ENCODE data around the gene DTX2.
"Not testable (repeated sequence)": the region's sequence is repeated elsewhere in the genome, so short reads cannot be mapped to it uniquely, and the experiment has no call there.

GRCh38 chr7:76502224-76502623, 40.7 kb downstream of the DTX2 start:
- TF ChIP-seq POLR2A (IDR thresholded peaks at IDR 0.05; ENCODE audit: low read length); RAD21 (conservative IDR thresholded peaks at IDR 0.05 in 1 of 2, IDR thresholded peaks at IDR 0.05 in 1 of 2); RCOR1 (IDR thresholded peaks at IDR 0.05; ENCODE audit: low read depth, low read length); CBX2 (IDR thresholded peaks at IDR 0.05; ENCODE audit: borderline replicate concordance, low read depth); CTCF (IDR thresholded peaks at IDR 0.05); JUN (IDR thresholded peaks at IDR 0.05); ZNF302 (CRISPR knock-in tag; IDR thresholded peaks at IDR 0.05): not testable (repeated sequence)

Measured in A549 (cell line).